H1 (cell line): ENCODE data around the gene CHST4.
A peak's percentile ranks its signal among the peaks of the same experiment; 100 is the strongest.

Experiments used
- CTCF ChIP-seq, 3 experiments: IDR thresholded peaks; 1 replicate in 2 of 3; 2 replicates in 1 of 3; pipeline versions ENCODE4 v1.5.1 to v1.6.1; 2011; ENCODE audit warnings: low read length in 3 of 3, mild to moderate bottlenecking in 3 of 3, inconsistent platforms in 2 of 3, low read depth in 1 of 3, moderate library complexity in 1 of 3; ENCODE audit not compliant: insufficient read depth in 1 of 3; ENCODE audit errors: control extremely low read depth in 1 of 3
- EZH2 ChIP-seq: fragments of 200-600 bp; sonication (generic); IDR thresholded peaks from 2 replicates; pipeline ENCODE4 v1.7.1; 2012; ENCODE audit warnings: low read depth, mild to moderate bottlenecking, moderate library complexity, low read length, inconsistent platforms; ENCODE audit not compliant: severe bottlenecking
- GABPA ChIP-seq: IDR thresholded peaks from 2 replicates; pipeline ENCODE4 v1.6.1; 2011; ENCODE audit warnings: mild to moderate bottlenecking, low read length, moderate library complexity, borderline replicate concordance; ENCODE audit not compliant: insufficient read depth
- GTF2F1 ChIP-seq: IDR thresholded peaks from 2 replicates; pipeline ENCODE4 v1.6.1; 2012; ENCODE audit warnings: low read depth, low read length, improper control_type of control experiment, borderline replicate concordance
- MAFK ChIP-seq: IDR thresholded peaks from 2 replicates; pipeline ENCODE4 v1.6.1; 2012; ENCODE audit warnings: low read depth, mild to moderate bottlenecking, improper control_type of control experiment, low read length
- PHF8 ChIP-seq: fragments of 200-600 bp; sonication (generic); conservative IDR thresholded peaks from 2 replicates; pipeline ENCODE4 v1.7.1; 2012; ENCODE audit warnings: low read depth, mild to moderate bottlenecking, inconsistent platforms, low read length, moderate library complexity
- TCF12 ChIP-seq: IDR thresholded peaks from 2 replicates; pipeline ENCODE4 v1.6.1; 2011; ENCODE audit warnings: low read depth, mild to moderate bottlenecking, low read length
- ZNF274 ChIP-seq: IDR thresholded peaks from 2 replicates; pipeline ENCODE4 v1.7.0; 2012; ENCODE audit warnings: low read length, borderline replicate concordance; ENCODE audit errors: extremely low read depth

GRCh38 chr16:71542377-71542776 is 16.2 kb downstream of the CHST4 start:
- TF ChIP-seq EZH2 (no peak), GABPA (no peak), PHF8 (no peak), GTF2F1 (no peak), ZNF274 (no peak), MAFK (no peak), CTCF (IDR thresholded peaks at IDR 0.05; ENCODE audit: control extremely low read depth in 1 of 3, insufficient read depth in 1 of 3, low read depth in 1 of 3, low read length in 3 of 3) (peak; percentile 85 to 92 (median 86)), TCF12 (no peak)
